ENCODE data around the gene FAM221B. TPM values are rescaled to one million over a fixed set of nuclear protein-coding genes. Genes with fewer than 3 reads are reported as not detected.

FAM221B gene
- total and polyA plus RNA-seq, 2 experiments from 2014 or later, result 0.47 TPM; not detected in 1

- no peaks in the 10 kb centered on the region for H3K36me3 ChIP-seq (ENCODE audit: insufficient read depth)
- Mint-ChIP-seq H3K27me3 (ENCODE audit: insufficient read depth, low read depth, poor library complexity) (peaks cover 13% of the 10 kb centered on the region), H3K27ac (no peak overlapping the region), H3K4me1 (peaks cover 6% of the 10 kb centered on the region), H3K36me3 (ENCODE audit: low read depth) (no peaks in the 10 kb centered on the region; the same call in 2 of the 3 replicates), H3K4me3 (no peak overlapping the region), H3K9me3 (no peaks in the 10 kb centered on the region)
- H3K4me2 ChIP-seq, result no peak overlapping the region
- no peaks in the 10 kb centered on the region for H4K20me1 ChIP-seq (replicated peaks; ENCODE audit: insufficient read depth)
- no peaks in the 10 kb centered on the region for H3K79me2 ChIP-seq (replicated peaks; ENCODE audit: insufficient read depth)
- H3K4me1 ChIP-seq (ENCODE audit: insufficient read depth), result peaks cover 7% of the 10 kb centered on the region; the same call in 1 of the 2 replicates
- DNase-seq (ENCODE audit: low spot score) (no peak), ATAC-seq (no peak)
- H2AFZ ChIP-seq, result no peak overlapping the region
- no peaks in the 10 kb centered on the region for H3K9me2 ChIP-seq (ENCODE audit: insufficient read depth)
- H3K27me3 ChIP-seq (ENCODE audit: insufficient read depth), result no peaks in the 10 kb centered on the region
- H3F3A ChIP-seq (replicated peaks; ENCODE audit: low read depth), result no peaks in the 10 kb centered on the region
- no peak overlapping the region for H3K4me3 ChIP-seq
- TF ChIP-seq CTCF (conservative IDR thresholded peaks at IDR 0.05; ENCODE audit: low read depth in 2 of 2), result no peak
- no peak for TF ChIP-seq POLR2AphosphoS5 (IDR thresholded peaks at IDR 0.05; ENCODE audit: low read depth)
- no peak for TF ChIP-seq ETS1 (IDR thresholded peaks at IDR 0.05)
- no peak for TF ChIP-seq REST (IDR thresholded peaks at IDR 0.05; ENCODE audit: unreplicated experiment)
- TF ChIP-seq STAT1 (IDR thresholded peaks at IDR 0.05; ENCODE audit: unreplicated experiment), result no peak
- no peak for TF ChIP-seq NANOG (IDR thresholded peaks at IDR 0.05; ENCODE audit: borderline replicate concordance)
- TF ChIP-seq ZNF462 (CRISPR knock-in tag; IDR thresholded peaks at IDR 0.05), result no peak
- TF ChIP-seq ZNF331 (CRISPR knock-in tag; IDR thresholded peaks at IDR 0.05; ENCODE audit: low read depth), result no peak
- no peak for TF ChIP-seq CREB1 (CRISPR knock-in tag; IDR thresholded peaks at IDR 0.05; ENCODE audit: low read depth)
- no peak for TF ChIP-seq ZNF114 (CRISPR knock-in tag; IDR thresholded peaks at IDR 0.05)
- no peak overlapping the region for H3K27ac ChIP-seq (ENCODE audit: low read depth)
These were observed 33.8 kb upstream of the FAM221B start for GRCh38 chr9:35862328-35862727.

All from GM23338 (cell line).